Colonic mucosa (tissue), 4 donors: ENCODE results near the gene MEGF10. TPM values are rescaled to one million over a fixed set of nuclear protein-coding genes. Genes with fewer than 3 reads are reported as not detected.

Experiments
- DNase-seq: peaks from one replicate; pipeline ENCODE4 v3.0.0-alpha.2; 2020
- H3K27ac ChIP-seq: fragments of 200-600 bp; one replicate; pipeline ENCODE4 v1.8.0; 2021
- H3K27me3 ChIP-seq: fragments of 200-600 bp; one replicate; pipeline ENCODE4 v1.8.0; 2021
- H3K36me3 ChIP-seq: fragments of 200-600 bp; one replicate; pipeline ENCODE4 v1.8.0; 2021
- H3K4me1 ChIP-seq: fragments of 200-600 bp; one replicate; pipeline ENCODE4 v1.8.0; 2021; ENCODE audit warnings: mild to moderate bottlenecking
- H3K4me3 ChIP-seq: fragments of 200-600 bp; one replicate; pipeline ENCODE4 v1.8.0; 2021
- H3K9ac ChIP-seq, 2 donors: one replicate each; pipeline ENCODE4 v1.7.0; 2013; ENCODE audit warnings: control low read depth in 2 of 2, low read depth in 2 of 2, low read length in 2 of 2
- H3K9me3 ChIP-seq: fragments of 200-600 bp; one replicate; pipeline ENCODE4 v1.8.0; 2021
- CTCF ChIP-seq: fragments of 200-600 bp; IDR thresholded peaks from one replicate; pipeline ENCODE4 v1.8.0; 2022; ENCODE audit warnings: antibody characterized with exemption, mild to moderate bottlenecking
- intact Hi-C: fragments of 100-400 bp; cut with DNase I; formaldehyde crosslinking; loops from one replicate; pipeline ENCODE4 v1.14.1; 2022
- total RNA-seq, 2 donors: library from RNA; stranded (reverse); fragmentation: NEBNext Ultra II Directional in 1 of 2; extraction: Animal tissue kit (Norgen Biotek cat#: 25700) in 1 of 2; gene quantifications; one replicate each; pipeline ENCODE4 v1.2.1, GENCODE V29; 2021
- donor health status: healthy.
- donor health status: DM: no; HTN: no; CAD: no.
- donor health status: DM: no; HTN: no; CAD: no.

Gene MEGF10
- total RNA-seq, 2 donors from 2014 or later, result 0.35 to 0.88 TPM

GRCh38 chr5:127416906-127417305 lies 126.3 kb downstream of the MEGF10 start:
- intact Hi-C loops, result no loop called here
- Histone ChIP-seq H3K36me3 (no peaks in the 10 kb centered on the region), H3K9me3 (no peaks in the 10 kb centered on the region), H3K27ac (no peak overlapping the region), H3K27me3 (no peaks in the 10 kb centered on the region), H3K9ac (no peak overlapping the region), H3K4me1 (no peaks in the 10 kb centered on the region), H3K4me3 (no peak overlapping the region)
- no peak for DNase-seq
- no peak for TF ChIP-seq CTCF

GRCh38 chr5:127417528-127417927 lies 126.9 kb downstream of the MEGF10 start:
- no peak for TF ChIP-seq CTCF
- H3K4me3 ChIP-seq, result no peak overlapping the region
- DNase-seq, result no peak
- H3K9ac ChIP-seq, result no peak overlapping the region
- no peaks in the 10 kb centered on the region for H3K4me1 ChIP-seq
- intact Hi-C loops, result no loop called here
- H3K27ac ChIP-seq, result no peak overlapping the region
- no peaks in the 10 kb centered on the region for H3K36me3 ChIP-seq
- H3K27me3 ChIP-seq, result no peaks in the 10 kb centered on the region
- H3K9me3 ChIP-seq, result no peaks in the 10 kb centered on the region

GRCh38 chr5:127418367-127418766 lies 127.8 kb downstream of the MEGF10 start:
- Histone ChIP-seq H3K4me1 (no peaks in the 10 kb centered on the region), H3K9me3 (no peaks in the 10 kb centered on the region), H3K9ac (no peak overlapping the region), H3K36me3 (no peaks in the 10 kb centered on the region), H3K4me3 (no peak overlapping the region), H3K27me3 (no peaks in the 10 kb centered on the region), H3K27ac (no peak overlapping the region)
- DNase-seq, result no peak
- no peak for TF ChIP-seq CTCF
- intact Hi-C loops, result no loop called here

GRCh38 chr5:127418974-127419682 lies 128.5 kb downstream of the MEGF10 start:
- Histone ChIP-seq H3K4me1 (no peaks in the 10 kb centered on the region), H3K4me3 (no peak overlapping the region), H3K27ac (no peak overlapping the region), H3K27me3 (no peaks in the 10 kb centered on the region), H3K9ac (no peak overlapping the region), H3K9me3 (no peaks in the 10 kb centered on the region), H3K36me3 (no peaks in the 10 kb centered on the region)
- no peak for TF ChIP-seq CTCF
- intact Hi-C loops, result no loop called here
- no peak for DNase-seq

- DNase-seq, result no peak
- H3K36me3 ChIP-seq, result no peaks in the 10 kb centered on the region
- H3K4me3 ChIP-seq, result no peak overlapping the region
- no peaks in the 10 kb centered on the region for H3K4me1 ChIP-seq
- H3K9me3 ChIP-seq, result no peaks in the 10 kb centered on the region
- TF ChIP-seq CTCF, result no peak
- intact Hi-C loops, result no loop called here
- no peak overlapping the region for H3K9ac ChIP-seq
- no peak overlapping the region for H3K27ac ChIP-seq
- H3K27me3 ChIP-seq, result no peaks in the 10 kb centered on the region
Observed at GRCh38 chr5:127419683-127420257, 129.2 kb downstream of the MEGF10 start.
